GM18517 (cell line): Measurements from ENCODE around the gene CAPG.
"Not testable (repeated sequence)": the region's sequence is repeated elsewhere in the genome, so short reads cannot be mapped to it uniquely, and the experiment has no call there.

Experiments used
- ATAC-seq: cut with Tn5 transposase; IDR thresholded peaks from one replicate; pipeline ENCODE4 v1.9.1; 2021; ENCODE audit warnings: mild to moderate bottlenecking, moderate library complexity; ENCODE audit not compliant: unreplicated experiment

CAPG gene

DNA sequence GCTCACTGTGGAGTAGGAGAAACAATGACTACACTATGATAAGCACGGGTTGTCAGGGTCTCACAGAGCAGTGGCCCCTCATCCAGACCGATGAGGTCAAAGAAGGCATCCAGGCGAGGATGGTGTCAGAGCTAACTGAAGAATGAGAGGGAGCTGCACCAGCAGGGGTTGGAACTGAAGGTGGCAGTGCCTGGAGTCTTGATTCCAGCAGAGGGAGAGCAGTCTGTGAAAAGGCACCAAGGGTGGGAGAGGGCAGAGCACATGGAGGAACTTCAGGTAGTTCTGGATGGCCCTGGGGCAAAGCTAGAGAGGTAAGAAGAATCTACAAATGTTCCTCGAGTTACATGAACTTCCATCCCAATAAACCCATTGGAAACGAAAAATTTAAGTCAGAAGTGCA lies 43.0 kb downstream of the CAPG start:
- ATAC-seq: no peak

DNA sequence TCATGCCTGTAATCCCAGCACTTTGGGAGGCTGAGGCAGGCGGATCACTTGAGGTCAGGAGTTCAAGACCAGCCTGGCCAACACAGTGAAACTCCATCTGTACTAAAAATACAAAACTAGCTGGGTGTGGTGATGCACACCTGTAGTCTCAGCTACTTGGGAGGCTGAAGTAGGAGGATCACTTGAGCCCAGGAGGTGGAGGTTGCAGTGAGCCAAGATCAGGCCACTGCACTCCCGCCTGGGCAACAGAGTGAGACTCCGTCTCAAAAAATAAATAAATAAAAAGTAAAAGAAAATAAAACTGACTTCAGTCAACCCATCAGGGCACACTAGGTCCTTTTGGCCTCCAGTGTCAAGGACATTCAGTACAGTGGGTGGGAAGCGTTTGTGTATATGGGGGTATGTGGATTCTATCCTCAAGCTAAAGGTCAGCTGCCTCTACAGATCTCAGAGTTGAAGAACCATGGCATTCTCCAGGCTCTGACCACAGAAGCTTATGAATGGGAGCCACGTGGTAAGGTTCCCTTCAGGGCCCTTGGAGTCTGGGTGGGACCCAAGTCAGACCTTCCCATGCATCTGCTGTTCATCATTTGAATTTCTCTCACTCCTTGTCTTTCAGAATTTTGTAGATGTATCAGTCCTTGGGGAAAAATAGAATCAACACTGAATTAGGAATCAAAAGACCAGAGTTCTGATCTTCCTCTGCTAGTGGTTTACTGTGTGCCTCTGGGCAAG lies 47.3 kb downstream of the CAPG start:
- ATAC-seq: not testable (repeated sequence)

DNA sequence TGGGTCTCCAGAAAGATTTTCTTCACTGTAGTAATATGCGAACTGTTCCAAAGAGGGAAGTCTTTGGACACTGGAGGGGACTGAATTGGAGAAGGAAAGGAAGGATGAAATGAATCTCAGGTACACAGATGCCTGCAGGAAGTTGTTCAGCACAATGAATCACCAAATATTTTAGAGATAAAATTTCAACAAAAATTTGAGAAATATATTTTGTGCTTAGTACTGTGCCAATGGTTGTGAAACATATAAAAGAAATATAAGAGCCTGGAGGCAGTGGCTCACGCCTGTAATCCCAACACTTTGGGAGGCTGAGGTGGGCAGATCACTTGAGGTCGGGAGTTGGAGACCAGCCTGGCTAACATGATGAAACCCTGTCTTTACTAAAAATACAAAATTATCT lies 52.4 kb downstream of the CAPG start:
- no peak for ATAC-seq

DNA sequence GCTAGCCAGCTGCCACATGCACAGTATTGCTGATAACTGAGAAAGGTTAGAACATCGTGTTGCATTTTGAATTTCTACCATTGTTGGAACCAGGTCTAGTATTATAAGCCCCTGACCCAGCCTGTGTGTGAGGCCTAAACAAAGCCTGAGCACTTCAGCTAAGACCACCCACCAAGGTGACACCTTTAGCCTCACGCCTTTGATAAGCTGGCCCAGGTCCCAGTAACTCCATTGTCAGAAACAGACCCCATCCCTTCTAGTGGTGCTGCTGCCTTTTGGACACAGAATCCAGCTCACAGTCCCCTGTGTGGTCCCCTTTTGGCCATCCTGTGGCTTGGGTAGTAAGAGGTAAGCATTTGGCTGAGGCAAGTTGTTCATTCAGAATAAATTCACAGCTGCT lies 54.0 kb downstream of the CAPG start:
- ATAC-seq: no peak

DNA sequence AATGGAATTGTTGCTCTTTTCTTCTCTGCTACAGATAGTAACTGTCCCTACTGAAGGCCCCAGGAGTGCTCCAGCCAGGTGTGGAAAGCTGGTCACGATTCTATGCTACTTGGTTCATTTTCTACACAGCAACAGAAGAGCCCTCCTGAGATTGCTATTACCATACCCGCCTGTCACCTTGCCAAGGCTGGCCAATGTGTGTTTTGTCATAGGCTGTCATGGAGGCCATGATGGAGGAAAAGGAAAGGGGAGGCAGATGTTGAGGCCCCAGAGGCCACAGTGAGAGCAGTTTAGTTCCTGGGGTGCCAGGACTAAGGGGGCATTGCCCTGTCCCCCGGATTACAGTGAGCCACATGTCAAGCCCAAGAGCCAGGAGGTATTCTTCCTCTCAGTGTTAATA lies 54.6 kb downstream of the CAPG start:
- no peak for ATAC-seq

DNA sequence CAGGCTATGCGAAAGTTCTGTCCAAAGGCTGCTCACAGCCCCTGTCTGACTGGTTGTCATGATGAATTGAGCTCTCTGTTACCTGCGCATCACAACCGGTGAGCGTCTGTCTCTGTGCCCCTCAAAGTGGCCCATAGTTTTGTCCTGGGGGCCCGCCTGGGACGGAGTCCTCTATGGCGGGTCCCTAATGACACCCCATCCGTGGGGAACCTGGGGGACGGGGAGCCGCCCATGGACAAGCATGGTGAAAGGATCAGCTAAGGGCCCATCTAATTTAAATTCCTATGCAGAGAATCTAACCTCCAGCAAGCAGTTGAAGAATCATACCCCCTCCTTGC lies 55.1 kb downstream of the CAPG start:
- peak; percentile 5 for ATAC-seq

DNA sequence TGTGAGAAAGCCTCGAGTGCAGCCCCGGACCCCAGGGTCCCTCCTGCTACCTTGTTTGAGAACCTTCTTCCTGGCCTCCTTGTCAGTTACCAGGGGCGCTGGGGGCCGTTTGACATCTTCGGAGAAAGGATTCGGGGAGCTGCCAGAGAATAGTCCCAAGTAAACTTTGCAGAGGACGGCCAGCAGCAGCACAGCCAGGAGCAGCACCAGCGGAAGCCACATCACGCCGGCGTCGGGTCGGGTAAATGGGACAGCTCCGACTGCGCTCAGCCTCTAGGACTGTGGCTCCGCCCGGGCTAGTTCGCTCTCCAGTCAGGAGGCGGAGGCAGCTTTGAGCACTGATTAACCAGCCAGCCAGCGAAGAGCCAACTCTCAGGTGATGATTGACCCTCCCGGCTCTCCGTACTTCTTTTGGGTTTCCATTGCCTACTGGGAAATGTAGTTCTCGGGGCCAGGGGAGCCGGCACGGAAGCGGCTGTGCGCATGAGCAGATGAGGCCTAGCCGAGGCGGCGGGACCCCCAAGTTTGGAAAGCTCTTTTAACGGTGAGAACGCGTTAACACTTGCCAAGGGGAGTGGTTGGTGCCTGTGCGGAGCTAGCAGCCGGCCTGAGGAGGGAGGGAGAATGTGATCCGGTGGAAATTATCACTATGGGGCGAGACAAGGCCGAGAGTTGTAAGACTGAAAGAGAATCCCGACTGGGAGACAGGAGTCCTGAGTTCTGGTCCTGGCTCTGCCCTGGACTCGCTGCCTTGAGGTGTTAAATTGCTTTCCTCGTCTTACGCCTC lies 55.7 kb downstream of the CAPG start, which contains the start of the genes ELMOD3 and RETSAT:
TSS of gene ELMOD3 (plus strand) at position 484 of the 787 bp plus-strand sequence. CDS start 2,430 bp downstream, outside the sequence.
TSS of gene RETSAT (minus strand) at position 243 of the 787 bp plus-strand sequence. CDS start at position 222, 21 bp downstream.
- ATAC-seq: peak; percentile 92

GRCh38 chr2:85353876-85354285 lies 56.3 kb downstream of the CAPG start:
- peak; percentile 1 for ATAC-seq

DNA sequence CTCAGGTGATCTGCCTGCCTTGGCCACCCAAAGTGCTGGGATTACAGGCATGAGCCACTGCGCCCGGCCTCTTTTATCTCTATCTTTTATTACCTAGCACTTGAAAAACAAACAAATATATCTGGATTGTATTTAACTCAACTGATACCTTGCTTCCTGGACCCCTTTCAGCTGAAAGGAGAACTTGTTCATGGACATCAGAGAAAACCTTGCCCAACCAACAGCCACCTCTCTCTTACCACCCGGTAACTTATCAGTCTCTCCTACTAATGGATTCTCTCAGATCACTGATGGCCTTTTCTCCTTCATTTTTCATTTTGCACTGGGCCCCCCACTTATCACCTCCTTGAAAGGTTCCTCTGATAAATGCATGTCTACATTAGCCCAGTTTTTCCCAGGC lies 62.6 kb downstream of the CAPG start:
- no peak for ATAC-seq
